ENCODE data around the gene CLIC6. TPM values are rescaled to one million over a fixed set of nuclear protein-coding genes. Genes with fewer than 3 reads are reported as not detected.

Gene CLIC6
- total and polyA plus RNA-seq, 2 of the 8 experiments (the other 6 are each of a cell fraction or from before 2014, with no cell fraction given), result 0.42 to 1.3 TPM

DNA sequence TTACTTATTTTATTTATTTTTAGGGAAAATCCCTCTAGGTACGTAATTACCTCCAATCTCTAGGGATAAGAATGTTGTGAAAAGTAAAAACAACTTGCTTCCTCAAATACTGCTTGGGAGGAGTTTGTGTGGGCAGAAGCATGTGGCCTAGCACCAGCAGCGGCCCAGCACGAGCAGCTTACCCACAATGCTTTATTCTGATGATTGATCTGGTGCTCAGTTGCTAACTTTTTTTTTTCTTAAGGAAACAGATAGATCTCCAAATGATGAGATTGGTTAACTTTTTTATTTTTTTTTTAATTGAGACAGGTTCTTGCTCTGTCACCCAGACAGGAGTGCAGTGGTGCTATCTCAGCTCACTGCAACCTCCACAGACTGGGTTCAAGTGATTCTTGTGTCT lies 4.2 kb downstream of the CLIC6 start:
- TF ChIP-seq POLR2A (IDR thresholded peaks at IDR 0.05; ENCODE audit: control extremely low read depth in 1 of 2, low read depth in 2 of 2, low read length in 2 of 2) (no peak), SUZ12 (IDR thresholded peaks at IDR 0.05; ENCODE audit: low read length) (no peak), NANOG (IDR thresholded peaks at IDR 0.05; ENCODE audit: insufficient read depth, low read depth, low read length, poor library complexity, severe bottlenecking) (no peak), EZH2 (IDR thresholded peaks at IDR 0.05; ENCODE audit: low read depth, low read length, severe bottlenecking) (no peak), YY1 (IDR thresholded peaks at IDR 0.05; ENCODE audit: low read depth, low read length) (no peak), SIX5 (IDR thresholded peaks at IDR 0.05; ENCODE audit: low read depth, low read length) (no peak), POLR2AphosphoS5 (IDR thresholded peaks at IDR 0.05; ENCODE audit: low read depth, low read length) (no peak), TBP (IDR thresholded peaks at IDR 0.05; ENCODE audit: low read depth, low read length) (no peak), KDM5A (IDR thresholded peaks at IDR 0.05; ENCODE audit: low read length) (no peak)
- H4K5ac ChIP-seq (ENCODE audit: insufficient read length, low read depth, low read length), result no peak overlapping the region
- no peaks in the 10 kb centered on the region for H3K36me3 ChIP-seq (ENCODE audit: control insufficient read depth in 2 of 4, insufficient read depth in 4 of 4, low read length in 3 of 4)
- H3K27ac ChIP-seq (ENCODE audit: low read depth, low read length), result no peak overlapping the region
- no peaks in the 10 kb centered on the region for H3K9me3 ChIP-seq (ENCODE audit: insufficient read depth in 2 of 2, low read depth in 1 of 2, low read length in 1 of 2)
- FAIRE-seq, result no peak
- no peak overlapping the region for H2AK5ac ChIP-seq (ENCODE audit: low read depth, low read length)
- no peak overlapping the region for H3K9ac ChIP-seq (replicated peaks in 1 of 4; ENCODE audit: extremely low read depth in 1 of 4, low read depth in 3 of 4, low read length in 3 of 4)
- ChIA-PET CTCF (ENCODE audit: partially characterized antibody) (no interaction called here), POLR2A (ENCODE audit: partially characterized antibody) (no interaction called here)
- H3K79me1 ChIP-seq (ENCODE audit: low read depth, low read length), result no peaks in the 10 kb centered on the region
- H2AFZ ChIP-seq (ENCODE audit: low read length), result no peak overlapping the region
- no peaks in the 10 kb centered on the region for H3K79me2 ChIP-seq (ENCODE audit: control insufficient read depth in 1 of 2, insufficient read depth in 2 of 2, low read length in 2 of 2)
- no peak overlapping the region for H2BK5ac ChIP-seq (ENCODE audit: low read depth, low read length)
- no peak overlapping the region for H3K4me2 ChIP-seq (ENCODE audit: insufficient read depth in 1 of 2, low read depth in 2 of 2, low read length in 2 of 2)
- H4K91ac ChIP-seq (replicated peaks; ENCODE audit: insufficient read length, low read length), result no peak overlapping the region
- H2BK120ac ChIP-seq (replicated peaks; ENCODE audit: low read depth, low read length), result no peak overlapping the region
- H3K23ac ChIP-seq (ENCODE audit: insufficient read length), result no peak overlapping the region
- H3K18ac ChIP-seq (ENCODE audit: extremely low read depth, low read length), result no peak overlapping the region
- 84% methylated on average over 3 of the region's 3 CpGs; no CpG with 5 or more reads in 1 of the 2 experiments for WGBS, 2 experiments (ENCODE audit: extremely low coverage in 1 of 2, insufficient coverage in 1 of 2, insufficient read length in 1 of 2, insufficient replicate concordance in 2 of 2, low coverage in 1 of 2, low lambda C conversion rate in 2 of 2, missing lambda C conversion rate in 1 of 2)
- no peak overlapping the region for H2BK12ac ChIP-seq (ENCODE audit: low read depth, low read length)
- no peak overlapping the region for H4K8ac ChIP-seq (ENCODE audit: extremely low read depth, insufficient read depth, low read length)
- no peak overlapping the region for H2BK15ac ChIP-seq (ENCODE audit: low read length)
- H3K4me1 ChIP-seq (replicated peaks in 1 of 4; ENCODE audit: control insufficient read depth in 3 of 4, insufficient read depth in 4 of 4, low read length in 3 of 4), result peaks cover 0 to 13% (median 3%) of the 10 kb centered on the region in 4 experiments; a peak in 5 of 7 replicates
- H3K27me3 ChIP-seq (replicated peaks in 1 of 4; ENCODE audit: control insufficient read depth in 3 of 4, extremely low read depth in 1 of 4, insufficient read depth in 3 of 4, low read length in 3 of 4), result peaks cover 18 to 41% (median 33%) of the 10 kb centered on the region in 4 experiments
- H2BK20ac ChIP-seq (ENCODE audit: low read length), result no peak overlapping the region
- H4K20me1 ChIP-seq (replicated peaks in 1 of 2; ENCODE audit: control insufficient read depth in 1 of 2, insufficient read depth in 2 of 2, low read length in 2 of 2), result no peaks in the 10 kb centered on the region
- no peak for DNase-seq (ENCODE audit: low read depth in 1 of 2, low spot score in 2 of 2)
- no peak overlapping the region for H3K4ac ChIP-seq (replicated peaks; ENCODE audit: insufficient read length, low read depth, low read length)
- no peak overlapping the region for H3K14ac ChIP-seq (ENCODE audit: insufficient read length)
- H3K4me3 ChIP-seq (ENCODE audit: extremely low read depth in 1 of 4, insufficient read depth in 2 of 4, low read depth in 3 of 4, low read length in 4 of 4), result no peak overlapping the region
- peaks cover 16% of the 10 kb centered on the region; the same call in 1 of the 2 replicates for H3K23me2 ChIP-seq (ENCODE audit: low read depth, low read length)
- no peak overlapping the region for H3K56ac ChIP-seq (replicated peaks; ENCODE audit: insufficient read length, low read depth, low read length)
